Measurements from ENCODE around the gene DTX3.

GRCh38 chr12:57619434-57620244 is 15.0 kb downstream of the DTX3 start:
- TF ChIP-seq CTCF (IDR thresholded peaks at IDR 0.05) (no peak), POLR2AphosphoS5 (IDR thresholded peaks at IDR 0.05) (no peak)
